ENCODE data around the gene CATSPERZ.
A peak's percentile ranks its signal among the peaks of the same experiment; 100 is the strongest.

CATSPERZ gene

DNA sequence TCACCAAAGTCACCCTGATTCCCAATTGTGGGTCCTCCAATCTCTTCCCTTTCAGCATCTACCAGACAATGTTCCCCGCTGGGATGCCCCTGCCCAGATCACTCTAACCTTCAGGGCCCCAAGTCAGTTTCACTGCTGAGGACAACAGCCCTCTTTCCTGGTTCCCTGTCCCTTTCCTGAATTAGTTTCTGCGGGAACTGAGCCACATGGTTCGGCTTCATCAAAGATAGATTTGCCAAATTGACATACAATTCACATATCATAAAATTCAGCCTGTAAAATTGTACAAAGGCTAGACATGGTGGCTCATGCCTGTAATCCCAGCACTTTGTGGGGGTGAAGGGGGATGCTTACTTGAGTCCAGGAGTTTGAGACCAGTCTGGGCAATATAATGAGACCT lies 27.8 kb downstream of the CATSPERZ start:
- Histone ChIP-seq H3K27me3 (ENCODE audit: insufficient read depth, poor library complexity, severe bottlenecking) (no peaks in the 10 kb centered on the region), H3K27ac (replicated peaks) (no peak overlapping the region), H3K4me3 (replicated peaks; ENCODE audit: insufficient read depth, low read length) (no peak overlapping the region)
- no peak for TF ChIP-seq POLR2AphosphoS5 (IDR thresholded peaks at IDR 0.05; ENCODE audit: low read depth)
- TF ChIP-seq, protein P1, sequence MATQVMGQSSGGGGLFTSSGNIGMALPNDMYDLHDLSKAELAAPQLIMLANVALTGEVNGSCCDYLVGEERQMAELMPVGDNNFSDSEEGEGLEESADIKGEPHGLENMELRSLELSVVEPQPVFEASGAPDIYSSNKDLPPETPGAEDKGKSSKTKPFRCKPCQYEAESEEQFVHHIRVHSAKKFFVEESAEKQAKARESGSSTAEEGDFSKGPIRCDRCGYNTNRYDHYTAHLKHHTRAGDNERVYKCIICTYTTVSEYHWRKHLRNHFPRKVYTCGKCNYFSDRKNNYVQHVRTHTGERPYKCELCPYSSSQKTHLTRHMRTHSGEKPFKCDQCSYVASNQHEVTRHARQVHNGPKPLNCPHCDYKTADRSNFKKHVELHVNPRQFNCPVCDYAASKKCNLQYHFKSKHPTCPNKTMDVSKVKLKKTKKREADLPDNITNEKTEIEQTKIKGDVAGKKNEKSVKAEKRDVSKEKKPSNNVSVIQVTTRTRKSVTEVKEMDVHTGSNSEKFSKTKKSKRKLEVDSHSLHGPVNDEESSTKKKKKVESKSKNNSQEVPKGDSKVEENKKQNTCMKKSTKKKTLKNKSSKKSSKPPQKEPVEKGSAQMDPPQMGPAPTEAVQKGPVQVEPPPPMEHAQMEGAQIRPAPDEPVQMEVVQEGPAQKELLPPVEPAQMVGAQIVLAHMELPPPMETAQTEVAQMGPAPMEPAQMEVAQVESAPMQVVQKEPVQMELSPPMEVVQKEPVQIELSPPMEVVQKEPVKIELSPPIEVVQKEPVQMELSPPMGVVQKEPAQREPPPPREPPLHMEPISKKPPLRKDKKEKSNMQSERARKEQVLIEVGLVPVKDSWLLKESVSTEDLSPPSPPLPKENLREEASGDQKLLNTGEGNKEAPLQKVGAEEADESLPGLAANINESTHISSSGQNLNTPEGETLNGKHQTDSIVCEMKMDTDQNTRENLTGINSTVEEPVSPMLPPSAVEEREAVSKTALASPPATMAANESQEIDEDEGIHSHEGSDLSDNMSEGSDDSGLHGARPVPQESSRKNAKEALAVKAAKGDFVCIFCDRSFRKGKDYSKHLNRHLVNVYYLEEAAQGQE (IDR thresholded peaks at IDR 0.05; ENCODE audit: insufficient replicate concordance, low read depth): no peak
- TF ChIP-seq, protein P2, sequence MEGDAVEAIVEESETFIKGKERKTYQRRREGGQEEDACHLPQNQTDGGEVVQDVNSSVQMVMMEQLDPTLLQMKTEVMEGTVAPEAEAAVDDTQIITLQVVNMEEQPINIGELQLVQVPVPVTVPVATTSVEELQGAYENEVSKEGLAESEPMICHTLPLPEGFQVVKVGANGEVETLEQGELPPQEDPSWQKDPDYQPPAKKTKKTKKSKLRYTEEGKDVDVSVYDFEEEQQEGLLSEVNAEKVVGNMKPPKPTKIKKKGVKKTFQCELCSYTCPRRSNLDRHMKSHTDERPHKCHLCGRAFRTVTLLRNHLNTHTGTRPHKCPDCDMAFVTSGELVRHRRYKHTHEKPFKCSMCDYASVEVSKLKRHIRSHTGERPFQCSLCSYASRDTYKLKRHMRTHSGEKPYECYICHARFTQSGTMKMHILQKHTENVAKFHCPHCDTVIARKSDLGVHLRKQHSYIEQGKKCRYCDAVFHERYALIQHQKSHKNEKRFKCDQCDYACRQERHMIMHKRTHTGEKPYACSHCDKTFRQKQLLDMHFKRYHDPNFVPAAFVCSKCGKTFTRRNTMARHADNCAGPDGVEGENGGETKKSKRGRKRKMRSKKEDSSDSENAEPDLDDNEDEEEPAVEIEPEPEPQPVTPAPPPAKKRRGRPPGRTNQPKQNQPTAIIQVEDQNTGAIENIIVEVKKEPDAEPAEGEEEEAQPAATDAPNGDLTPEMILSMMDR (IDR thresholded peaks at IDR 0.05; ENCODE audit: insufficient read depth, low read length): no peak
- no peak for TF ChIP-seq SPI1 (IDR thresholded peaks at IDR 0.05; ENCODE audit: borderline replicate concordance, low read depth)
- no peak for TF ChIP-seq GABPA (IDR thresholded peaks at IDR 0.05; ENCODE audit: low read depth)
- no peak for DNase-seq (ENCODE audit: low read depth in 1 of 2, low spot score in 1 of 2)

- Histone ChIP-seq H3K27me3 (ENCODE audit: insufficient read depth, poor library complexity, severe bottlenecking) (no peaks in the 10 kb centered on the region), H3K27ac (replicated peaks) (no peak overlapping the region; the same call in 1 of the 2 replicates), H3K4me3 (replicated peaks; ENCODE audit: insufficient read depth, low read length) (no peak overlapping the region)
- no peak for TF ChIP-seq SPI1 (IDR thresholded peaks at IDR 0.05; ENCODE audit: borderline replicate concordance, low read depth)
- no peak for TF ChIP-seq GABPA (IDR thresholded peaks at IDR 0.05; ENCODE audit: low read depth)
- TF ChIP-seq, protein P1 (IDR thresholded peaks at IDR 0.05; ENCODE audit: insufficient replicate concordance, low read depth): no peak
- TF ChIP-seq, protein P2 (IDR thresholded peaks at IDR 0.05; ENCODE audit: insufficient read depth, low read length): no peak
- TF ChIP-seq POLR2AphosphoS5 (IDR thresholded peaks at IDR 0.05; ENCODE audit: low read depth): no peak
- DNase-seq (ENCODE audit: low read depth in 1 of 2, low spot score in 1 of 2): no peak
These were observed 30.7 kb downstream of the CATSPERZ start for GRCh38 chr11:64330888-64331287.

DNA sequence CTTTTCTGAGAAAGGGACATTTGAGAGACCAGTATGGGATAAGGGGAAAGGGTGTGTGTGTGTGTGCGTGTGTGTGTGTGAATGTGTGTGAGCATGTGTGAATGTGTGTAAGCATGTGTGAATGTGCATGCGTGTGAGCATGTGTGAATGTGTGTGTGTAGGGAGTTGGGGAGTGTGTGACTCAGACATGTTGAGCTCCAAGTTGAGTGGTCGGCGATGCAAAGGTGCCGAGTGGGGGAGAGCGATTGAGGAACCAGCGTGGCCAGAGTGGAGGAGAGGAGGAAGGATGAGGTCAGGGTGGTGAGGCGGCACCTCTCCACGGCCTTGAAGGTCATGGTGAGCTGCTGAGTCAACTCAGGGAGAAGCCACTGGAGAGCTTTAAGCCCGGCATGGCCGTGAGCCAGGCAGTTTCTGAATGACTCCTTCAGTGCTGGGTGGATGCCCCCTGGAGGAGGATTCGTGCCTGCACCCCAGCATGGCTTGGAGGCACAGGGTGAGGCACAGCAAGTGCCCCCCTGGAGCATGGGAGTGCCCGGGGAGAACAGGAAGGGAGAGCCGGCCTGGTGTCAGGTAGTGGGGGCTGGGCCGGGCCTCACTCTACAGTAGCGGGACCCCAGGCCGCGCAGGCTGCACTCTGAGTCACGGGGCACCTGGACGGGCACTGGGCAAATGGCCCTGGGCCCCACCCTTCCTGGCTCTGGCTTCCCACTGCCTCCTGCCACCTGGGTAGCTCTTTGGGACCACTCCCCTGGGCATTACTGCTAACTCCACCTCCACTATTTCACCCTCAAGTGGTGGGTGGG lies 31.6 kb downstream of the CATSPERZ start:
- DNase-seq (ENCODE audit: low read depth in 1 of 2, low spot score in 1 of 2): peak; percentile 90 to 96
- Histone ChIP-seq H3K4me3 (replicated peaks; ENCODE audit: insufficient read depth, low read length) (no peak overlapping the region), H3K27ac (replicated peaks) (peak overlapping the region; percentile 48), H3K27me3 (ENCODE audit: insufficient read depth, poor library complexity, severe bottlenecking) (no peaks in the 10 kb centered on the region)
- TF ChIP-seq SPI1 (IDR thresholded peaks at IDR 0.05; ENCODE audit: borderline replicate concordance, low read depth) (no peak), POLR2AphosphoS5 (IDR thresholded peaks at IDR 0.05; ENCODE audit: low read depth) (peak; percentile 59), GABPA (IDR thresholded peaks at IDR 0.05; ENCODE audit: low read depth) (no peak)
- TF ChIP-seq, protein P1 (IDR thresholded peaks at IDR 0.05; ENCODE audit: insufficient replicate concordance, low read depth): no peak
- TF ChIP-seq, protein P2 (IDR thresholded peaks at IDR 0.05; ENCODE audit: insufficient read depth, low read length): peak; percentile 82

All from HL-60 (cell line).